Fibroblast of mammary gland (primary cell): ENCODE data around the gene GLG1.

ENCODE experiments used
- DNase-seq: peaks from one replicate; pipeline ENCODE4 v3.0.0-alpha.2; 2010; ENCODE audit warnings: low read depth
- H3K4me3 ChIP-seq: 2 replicates; pipeline ENCODE4 v1.5.1; 2011; ENCODE audit warnings: low read depth, mild to moderate bottlenecking, low read length, moderate library complexity; ENCODE audit not compliant: control insufficient read depth
- CTCF ChIP-seq: conservative IDR thresholded peaks from 2 replicates; pipeline ENCODE4 v1.5.1; 2011; ENCODE audit warnings: low read depth, low read length, inconsistent platforms; ENCODE audit not compliant: control insufficient read depth, insufficient read depth

GLG1 gene

DNA sequence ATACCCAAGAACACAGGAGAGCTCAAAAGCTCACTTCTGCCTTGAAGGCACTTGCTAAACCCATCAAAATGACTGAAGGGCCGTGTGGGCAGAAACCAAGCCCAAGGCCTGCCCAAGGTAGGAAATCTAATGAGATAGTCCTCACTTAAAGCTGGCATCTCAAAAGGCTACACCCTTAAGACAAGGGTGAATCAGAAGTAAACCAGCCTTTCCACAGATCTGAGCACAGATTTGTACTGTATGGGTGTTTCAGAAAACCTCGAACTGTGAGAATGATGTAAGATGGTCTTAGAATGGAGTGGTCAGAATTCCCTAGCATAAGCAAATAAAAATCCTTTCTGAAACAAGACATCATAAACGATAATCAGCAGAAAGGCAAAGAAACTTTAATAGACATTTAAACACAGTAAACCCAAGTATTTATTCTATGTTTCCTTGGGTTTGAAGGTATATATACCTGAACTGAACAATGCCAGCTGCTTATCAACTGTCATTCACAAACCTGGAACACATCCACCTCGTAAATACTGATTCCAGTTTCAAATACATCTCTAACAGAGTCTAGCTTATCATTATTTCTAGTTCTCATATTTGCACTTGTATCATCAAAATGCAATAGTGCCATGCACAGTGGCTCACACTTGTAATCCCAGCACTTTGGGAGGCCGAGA, 37.8 kb downstream of the GLG1 start:
- no peak overlapping the region for H3K4me3 ChIP-seq
- no peak for TF ChIP-seq CTCF
- DNase-seq, result peak; percentile 25

DNA sequence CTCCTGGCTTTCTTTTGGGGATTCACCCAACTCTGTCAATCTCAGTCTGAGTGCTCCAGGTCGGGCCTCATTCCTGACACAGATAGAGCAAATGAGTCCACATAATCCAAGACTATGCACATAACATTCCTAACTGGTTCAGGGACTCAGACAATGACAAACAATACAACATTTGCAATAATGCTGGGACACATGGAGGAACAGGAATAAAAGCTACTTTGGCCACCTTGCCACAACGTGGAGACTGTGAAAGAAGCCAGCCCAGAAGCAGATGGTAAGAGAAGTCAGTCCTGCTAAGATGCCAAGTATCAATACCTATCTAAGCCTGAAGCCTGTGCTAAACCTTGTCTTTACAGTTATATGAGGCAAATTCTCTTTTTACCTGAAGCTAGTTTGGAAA, 39.0 kb downstream of the GLG1 start:
- no peak for TF ChIP-seq CTCF
- no peak overlapping the region for H3K4me3 ChIP-seq
- no peak for DNase-seq

DNA sequence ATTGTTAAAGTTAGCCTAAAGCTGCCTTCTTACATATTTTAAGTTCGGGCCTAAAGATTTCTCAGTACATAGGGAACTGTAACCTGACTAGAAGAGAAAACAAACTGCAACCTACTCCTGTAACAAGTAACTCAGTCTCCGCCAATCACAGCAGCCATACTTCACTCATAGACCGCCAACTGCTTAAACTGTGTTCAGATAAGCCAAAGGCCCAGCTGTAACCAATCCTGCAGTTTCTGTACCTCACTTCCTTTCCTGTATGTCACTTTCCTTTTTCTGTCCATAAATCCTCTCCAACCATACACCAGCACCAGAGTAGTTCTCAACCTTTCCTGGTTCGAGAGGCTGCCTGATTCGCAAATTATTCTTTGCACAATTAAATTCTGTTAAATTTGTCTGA, 41.5 kb downstream of the GLG1 start:
- no peak for DNase-seq
- H3K4me3 ChIP-seq, result no peak overlapping the region
- no peak for TF ChIP-seq CTCF

DNA sequence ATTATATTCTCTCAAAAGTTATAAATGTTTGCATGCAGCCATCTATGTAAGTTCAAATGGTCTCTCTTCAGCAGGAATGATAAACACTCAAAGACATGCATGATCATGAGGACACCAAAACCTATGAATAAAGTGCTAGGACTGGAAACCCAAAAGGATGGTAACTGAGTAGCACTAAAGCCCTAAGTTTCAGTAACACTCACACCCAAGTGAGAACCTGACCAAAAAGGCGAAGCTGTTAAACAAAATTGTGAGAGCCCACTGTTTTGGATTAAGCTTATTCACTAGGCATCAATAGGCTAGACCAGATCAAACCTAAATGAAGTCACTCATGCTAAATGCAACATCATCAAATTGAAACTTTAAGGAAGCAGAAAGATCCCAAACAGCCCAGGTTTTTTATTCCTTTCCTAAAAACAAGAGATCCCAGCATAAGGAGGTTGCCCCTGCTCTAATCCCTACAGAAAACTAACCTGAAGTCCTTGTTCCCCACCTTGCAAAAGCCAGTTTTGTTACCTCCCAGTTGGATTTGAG, 42.4 kb downstream of the GLG1 start:
- TF ChIP-seq CTCF, result no peak
- no peak for DNase-seq
- no peak overlapping the region for H3K4me3 ChIP-seq

- DNase-seq, result peak; percentile 62
- TF ChIP-seq CTCF, result no peak
- no peak overlapping the region for H3K4me3 ChIP-seq
Observed at GRCh38 chr16:74563828-74564263, 43.1 kb downstream of the GLG1 start.

GRCh38 chr16:74562117-74562516, 44.8 kb downstream of the GLG1 start:
- no peak for TF ChIP-seq CTCF
- DNase-seq, result no peak

More at GRCh38 chr16:74562117-74562516, 44.8 kb downstream of the GLG1 start:
- no peak overlapping the region for H3K4me3 ChIP-seq
